Fibroblast of skin of left biceps (primary cell): ENCODE measurements around the gene STAP2.

ENCODE experiments used
- DNase-seq, 2 experiments: peaks; one replicate each; pipeline ENCODE4 v3.0.0-alpha.2; 2013; ENCODE audit warnings: low read depth in 2 of 2

STAP2 gene

GRCh38 chr19:4370418-4371041, 31.9 kb upstream of the STAP2 start:
- no peak for DNase-seq

GRCh38 chr19:4369888-4370260, 31.2 kb upstream of the STAP2 start:
- no peak for DNase-seq

GRCh38 chr19:4369109-4369887, 30.7 kb upstream of the STAP2 start:
- DNase-seq, result no peak

GRCh38 chr19:4368128-4368820, 29.6 kb upstream of the STAP2 start:
- no peak for DNase-seq

GRCh38 chr19:4367781-4368127, 29.1 kb upstream of the STAP2 start:
- no peak for DNase-seq

- no peak for DNase-seq
These were observed 28.7 kb upstream of the STAP2 start for GRCh38 chr19:4367336-4367723.

- no peak for DNase-seq
These were observed 28.2 kb upstream of the STAP2 start for GRCh38 chr19:4366666-4367335.

GRCh38 chr19:4365791-4366665, 27.4 kb upstream of the STAP2 start:
- DNase-seq, result no peak

GRCh38 chr19:4365341-4365740, 26.7 kb upstream of the STAP2 start:
- no peak for DNase-seq

GRCh38 chr19:4363571-4364304, 25.1 kb upstream of the STAP2 start:
- DNase-seq, result no peak

- no peak for DNase-seq
These were observed 24.4 kb upstream of the STAP2 start for GRCh38 chr19:4362831-4363545.

GRCh38 chr19:4362101-4362828, 23.6 kb upstream of the STAP2 start:
- no peak for DNase-seq

- no peak for DNase-seq
These were observed 22.8 kb upstream of the STAP2 start for GRCh38 chr19:4361152-4362046.

GRCh38 chr19:4360641-4361151, 22.1 kb upstream of the STAP2 start:
- no peak for DNase-seq

GRCh38 chr19:4360081-4360569, 21.5 kb upstream of the STAP2 start:
- DNase-seq, result no peak

- no peak for DNase-seq
These were observed 21.0 kb upstream of the STAP2 start for GRCh38 chr19:4359627-4360000.

- DNase-seq, result no peak
These were observed 20.3 kb upstream of the STAP2 start for GRCh38 chr19:4358709-4359626.
